G401.6 (cell line): Measurements from ENCODE around the gene CARNS1.
"Not testable (repeated sequence)": the region's sequence is repeated elsewhere in the genome, so short reads cannot be mapped to it uniquely, and the experiment has no call there.

Experiments used
- FAIRE-seq: peaks from 2 replicates; lab custom pipeline; 2012; peaks lifted over from hg19 to GRCh38; lab: Jason Lieb, UNC

CARNS1 gene

GRCh38 chr11:67409781-67410368, 5.6 kb upstream of the CARNS1 start:
- FAIRE-seq = no peak

- FAIRE-seq = no peak
Measured at GRCh38 chr11:67410369-67410831, 5.1 kb upstream of the CARNS1 start.

GRCh38 chr11:67410984-67411784, 4.3 kb upstream of the CARNS1 start:
- FAIRE-seq = no peak

- no peak for FAIRE-seq
Measured at GRCh38 chr11:67411785-67412152, 3.7 kb upstream of the CARNS1 start.

GRCh38 chr11:67412495-67413179, 2.8 kb upstream of the CARNS1 start:
- FAIRE-seq = no peak

GRCh38 chr11:67413266-67413849, 2.1 kb upstream of the CARNS1 start:
- no peak for FAIRE-seq

GRCh38 chr11:67416416-67417335, 1.2 kb downstream of the CARNS1 start:
- FAIRE-seq = peak; percentile 15

GRCh38 chr11:67417425-67417824, 1.9 kb downstream of the CARNS1 start:
- FAIRE-seq = no peak

- no peak for FAIRE-seq
Measured at GRCh38 chr11:67418476-67419281, 3.2 kb downstream of the CARNS1 start.

GRCh38 chr11:67419325-67420049, 4.0 kb downstream of the CARNS1 start:
- FAIRE-seq = no peak

GRCh38 chr11:67420147-67420645, 4.7 kb downstream of the CARNS1 start:
- no peak for FAIRE-seq

GRCh38 chr11:67420646-67421429, 5.4 kb downstream of the CARNS1 start:
- FAIRE-seq = peak; percentile 28

GRCh38 chr11:67421430-67422031, 6.1 kb downstream of the CARNS1 start:
- no peak for FAIRE-seq

GRCh38 chr11:67422891-67423290, 7.4 kb downstream of the CARNS1 start:
- FAIRE-seq = no peak

- FAIRE-seq = no peak
Measured at GRCh38 chr11:67423466-67423865, 8.0 kb downstream of the CARNS1 start.

GRCh38 chr11:67423891-67424613, 8.6 kb downstream of the CARNS1 start:
- FAIRE-seq = no peak

- FAIRE-seq = not testable (repeated sequence)
Measured at GRCh38 chr11:67427364-67427859, 11.9 kb downstream of the CARNS1 start.
